Measurements from ENCODE around the gene ESAM.
A peak's percentile ranks its signal among the peaks of the same experiment; 100 is the strongest.
"Not testable (repeated sequence)": the region's sequence is repeated elsewhere in the genome, so short reads cannot be mapped to it uniquely, and the experiment has no call there.

Gene ESAM

DNA sequence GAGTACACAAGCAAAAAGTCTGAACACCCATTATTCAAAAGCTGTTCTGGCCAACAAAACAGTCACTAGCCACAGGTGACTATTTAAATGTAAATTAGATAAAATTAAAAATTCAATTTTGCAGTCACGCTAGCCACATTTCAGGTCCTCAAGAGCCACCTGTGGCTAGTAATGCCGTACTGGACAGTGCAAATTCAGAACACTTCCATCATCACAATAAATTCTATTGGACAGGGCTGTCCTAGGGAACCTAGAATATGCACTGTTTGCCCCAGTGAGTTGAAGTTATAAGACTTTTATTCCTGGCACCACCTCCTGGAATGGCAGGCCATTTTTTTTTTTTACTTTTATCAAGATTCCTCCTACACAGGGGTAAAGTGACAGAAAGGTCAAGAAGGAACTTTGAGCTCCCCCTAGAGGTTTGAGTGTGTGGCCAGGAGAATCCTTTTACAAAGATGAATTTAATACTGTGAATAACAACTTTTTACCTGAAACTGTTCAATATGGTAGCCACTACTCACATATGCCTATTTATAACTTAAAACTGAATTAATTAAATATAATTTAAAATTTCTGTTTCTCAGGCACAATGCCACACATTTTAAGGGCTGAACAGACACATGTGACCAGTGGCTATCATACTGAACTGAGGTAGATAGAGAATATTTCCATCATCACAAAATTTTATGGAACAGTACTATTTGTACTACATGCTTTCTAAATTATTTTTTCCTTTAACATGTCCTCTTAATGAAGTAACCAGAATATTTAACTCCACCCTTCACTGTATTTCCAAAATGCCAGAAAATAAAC, 31.6 kb upstream of the ESAM start:
- ATAC-seq (replicated peaks), result peak; percentile 73
- Mint-ChIP-seq H3K27me3 (no peaks in the 10 kb centered on the region), H3K4me3 (no peak overlapping the region), H3K36me3 (ENCODE audit: insufficient read depth) (peaks cover 5% of the 10 kb centered on the region), H3K9me3 (no peaks in the 10 kb centered on the region), H3K4me1 (ENCODE audit: low read depth in 2 of 2) (peaks cover 18 to 39% of the 10 kb centered on the region in 2 donors), H3K27ac (no peak overlapping the region)
- DNase-seq, result peak; percentile 10 to 25 (median 13)

DNA sequence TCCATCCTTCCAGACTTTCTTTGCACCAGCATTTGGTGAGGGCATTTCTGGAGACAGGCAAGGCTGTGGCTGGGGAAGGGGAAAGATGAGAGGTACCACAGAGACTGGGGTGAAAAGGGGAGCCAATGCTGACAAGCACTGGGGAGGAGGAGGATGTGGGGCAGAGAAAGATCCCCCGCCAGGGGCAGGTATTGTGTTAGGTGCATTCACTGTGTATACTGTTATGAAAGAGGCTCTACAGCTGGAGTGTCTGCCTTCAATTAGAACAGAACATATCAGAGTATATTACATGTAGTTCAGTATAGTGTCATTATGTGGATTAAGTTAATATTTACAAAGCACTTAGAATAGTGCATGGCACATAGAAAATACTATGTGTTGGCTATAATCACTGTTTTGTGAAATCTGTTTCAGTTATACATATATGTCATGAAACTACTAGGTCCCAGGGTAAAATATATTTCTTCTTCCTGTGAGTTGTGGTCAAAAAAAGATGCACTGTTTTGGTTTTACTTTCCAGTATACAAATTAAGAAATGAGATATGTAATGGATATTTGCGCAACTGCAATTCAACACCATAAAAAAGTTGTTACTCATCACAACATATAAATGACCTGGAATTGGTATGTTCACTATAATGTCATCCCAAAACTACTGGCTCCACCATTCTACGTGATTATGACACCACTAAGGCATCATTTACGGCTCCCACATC, 29.7 kb upstream of the ESAM start:
- H3K27ac Mint-ChIP-seq, result no peak overlapping the region
- ATAC-seq (replicated peaks) (no peak), DNase-seq (no peak)
- H3K9me3 Mint-ChIP-seq, result no peaks in the 10 kb centered on the region
- H3K27me3 Mint-ChIP-seq, result no peaks in the 10 kb centered on the region
- no peak overlapping the region for H3K4me3 Mint-ChIP-seq
- peaks cover 15 to 31% of the 10 kb centered on the region in 2 donors for H3K4me1 Mint-ChIP-seq (ENCODE audit: low read depth in 2 of 2)
- H3K36me3 Mint-ChIP-seq (ENCODE audit: insufficient read depth), result peaks cover 4% of the 10 kb centered on the region

DNA sequence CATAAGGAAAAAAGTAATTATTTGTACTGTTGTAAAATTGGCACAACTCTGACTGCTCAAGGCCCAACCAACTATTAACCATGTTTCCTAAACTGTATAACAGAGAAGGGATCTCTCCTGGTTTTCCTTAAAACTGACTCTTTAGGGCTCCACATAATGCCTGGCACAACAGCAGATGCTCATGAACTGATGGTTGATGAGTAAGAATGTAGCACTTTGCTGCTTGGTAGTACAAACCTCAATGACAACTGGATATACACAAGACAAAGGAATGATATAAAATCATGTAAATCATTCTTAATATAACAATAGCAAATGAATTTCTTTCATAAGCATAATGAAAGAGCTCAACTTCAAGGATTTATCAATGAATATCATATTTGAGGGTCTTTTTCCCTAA, 26.4 kb upstream of the ESAM start:
- no peak for DNase-seq
- no peaks in the 10 kb centered on the region for H3K27me3 Mint-ChIP-seq
- no peak for ATAC-seq (replicated peaks)
- no peak overlapping the region for H3K27ac Mint-ChIP-seq
- H3K4me3 Mint-ChIP-seq, result no peak overlapping the region
- peaks cover 4% of the 10 kb centered on the region for H3K36me3 Mint-ChIP-seq (ENCODE audit: insufficient read depth)
- no peaks in the 10 kb centered on the region for H3K9me3 Mint-ChIP-seq
- H3K4me1 Mint-ChIP-seq (ENCODE audit: low read depth in 2 of 2), result peaks cover 19 to 32% of the 10 kb centered on the region in 2 donors

DNA sequence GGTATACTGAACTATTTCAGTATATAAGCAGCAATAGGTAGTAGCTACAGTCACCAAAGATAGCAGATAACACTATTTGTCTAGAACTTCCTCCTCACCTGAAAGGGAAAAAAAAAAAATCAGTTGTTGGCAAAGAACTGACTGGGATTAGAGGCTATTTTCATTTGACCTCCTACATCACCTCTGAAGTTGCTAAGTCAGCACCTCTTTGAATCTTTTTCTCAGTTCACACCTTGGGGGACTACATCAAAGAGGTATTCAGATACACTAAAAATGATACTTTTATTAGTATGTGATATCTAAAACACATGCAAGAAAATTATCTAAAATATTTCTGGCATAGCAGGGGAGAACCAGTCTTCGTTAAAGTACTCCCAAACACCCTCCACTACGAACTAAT, 22.0 kb upstream of the ESAM start:
- Mint-ChIP-seq H3K4me3 (no peak overlapping the region), H3K9me3 (no peaks in the 10 kb centered on the region), H3K27ac (no peak overlapping the region), H3K36me3 (ENCODE audit: insufficient read depth) (no peaks in the 10 kb centered on the region), H3K27me3 (no peaks in the 10 kb centered on the region), H3K4me1 (ENCODE audit: low read depth in 2 of 2) (peaks cover 4% of the 10 kb centered on the region in 2 donors)
- DNase-seq, result no peak
- ATAC-seq (replicated peaks), result no peak

DNA sequence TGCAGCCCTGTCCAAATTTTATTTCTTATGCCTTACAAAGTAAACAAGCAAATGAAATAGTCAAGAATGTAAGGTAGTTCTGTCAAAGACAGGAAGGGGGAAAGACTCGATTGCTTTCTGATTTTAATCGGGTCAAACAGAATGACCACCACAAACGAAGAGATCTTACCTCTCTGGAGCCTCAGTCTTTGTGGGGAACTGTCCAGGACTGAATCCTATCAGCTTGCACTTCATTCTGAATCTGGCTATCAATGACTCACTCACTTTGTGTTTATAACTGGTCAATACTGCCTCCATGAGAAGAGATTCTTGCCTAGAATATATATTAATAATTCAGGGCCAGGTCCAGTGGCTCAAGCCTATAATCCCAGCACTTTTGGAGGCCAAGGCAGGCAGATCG, 20.9 kb upstream of the ESAM start:
- H3K36me3 Mint-ChIP-seq (ENCODE audit: insufficient read depth), result no peaks in the 10 kb centered on the region
- no peak overlapping the region for H3K27ac Mint-ChIP-seq
- peaks cover 4% of the 10 kb centered on the region in 2 donors for H3K4me1 Mint-ChIP-seq (ENCODE audit: low read depth in 2 of 2)

DNA sequence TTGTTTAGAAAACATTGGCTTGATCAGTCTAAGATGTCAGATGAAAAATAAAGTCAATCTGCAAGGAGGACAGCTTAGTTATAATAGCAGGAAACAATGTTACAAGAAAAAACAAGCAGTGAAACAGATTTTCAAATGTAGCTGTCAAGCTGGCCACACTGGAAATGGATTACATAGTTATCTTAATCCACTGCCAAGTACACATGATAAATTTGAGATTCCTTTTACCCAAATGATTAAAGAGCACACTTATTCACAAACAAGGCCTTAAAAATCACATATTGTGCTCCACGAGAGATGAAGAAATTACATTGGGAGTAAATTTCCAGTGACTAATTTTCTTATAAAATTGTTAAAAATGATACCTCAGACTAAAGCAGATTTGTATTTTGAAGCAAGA, 17.5 kb upstream of the ESAM start:
- Mint-ChIP-seq H3K4me3 (no peak overlapping the region), H3K9me3 (no peaks in the 10 kb centered on the region), H3K27ac (no peak overlapping the region), H3K4me1 (ENCODE audit: low read depth in 2 of 2) (peaks cover 10 to 28% of the 10 kb centered on the region in 2 donors), H3K27me3 (no peaks in the 10 kb centered on the region), H3K36me3 (ENCODE audit: insufficient read depth) (no peaks in the 10 kb centered on the region)
- no peak for ATAC-seq (replicated peaks)
- DNase-seq, result no peak

More for the DNA sequence above, 20.9 kb upstream of the ESAM start:
- H3K4me3 Mint-ChIP-seq, result no peak overlapping the region
- no peaks in the 10 kb centered on the region for H3K27me3 Mint-ChIP-seq
- H3K9me3 Mint-ChIP-seq, result no peaks in the 10 kb centered on the region
- no peak for ATAC-seq (replicated peaks)
- no peak for DNase-seq

DNA sequence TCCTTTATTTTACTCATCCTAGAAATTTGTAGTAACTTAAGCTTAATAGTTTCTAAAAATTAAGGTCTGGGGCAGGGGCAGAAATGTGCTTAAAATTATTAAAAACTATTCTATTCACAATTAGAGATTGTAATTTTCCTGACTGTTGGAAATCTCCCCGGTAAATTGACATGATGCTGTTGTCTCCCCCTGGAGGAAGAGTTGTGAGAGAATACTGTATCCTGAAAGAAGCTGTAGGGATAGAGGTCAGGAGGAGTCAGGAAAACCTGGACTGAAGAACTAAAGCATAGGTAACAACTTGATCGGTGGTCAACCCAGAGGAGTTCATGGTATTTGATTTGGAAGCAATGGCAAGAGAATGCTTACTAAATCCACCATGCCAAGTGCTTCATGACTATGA, 16.2 kb upstream of the ESAM start:
- Mint-ChIP-seq H3K27ac (no peak overlapping the region), H3K4me1 (ENCODE audit: low read depth in 2 of 2) (peaks cover 7 to 25% of the 10 kb centered on the region in 2 donors), H3K4me3 (no peak overlapping the region), H3K36me3 (ENCODE audit: insufficient read depth) (no peaks in the 10 kb centered on the region), H3K27me3 (no peaks in the 10 kb centered on the region), H3K9me3 (no peaks in the 10 kb centered on the region)
- ATAC-seq (replicated peaks) (no peak), DNase-seq (no peak)

DNA sequence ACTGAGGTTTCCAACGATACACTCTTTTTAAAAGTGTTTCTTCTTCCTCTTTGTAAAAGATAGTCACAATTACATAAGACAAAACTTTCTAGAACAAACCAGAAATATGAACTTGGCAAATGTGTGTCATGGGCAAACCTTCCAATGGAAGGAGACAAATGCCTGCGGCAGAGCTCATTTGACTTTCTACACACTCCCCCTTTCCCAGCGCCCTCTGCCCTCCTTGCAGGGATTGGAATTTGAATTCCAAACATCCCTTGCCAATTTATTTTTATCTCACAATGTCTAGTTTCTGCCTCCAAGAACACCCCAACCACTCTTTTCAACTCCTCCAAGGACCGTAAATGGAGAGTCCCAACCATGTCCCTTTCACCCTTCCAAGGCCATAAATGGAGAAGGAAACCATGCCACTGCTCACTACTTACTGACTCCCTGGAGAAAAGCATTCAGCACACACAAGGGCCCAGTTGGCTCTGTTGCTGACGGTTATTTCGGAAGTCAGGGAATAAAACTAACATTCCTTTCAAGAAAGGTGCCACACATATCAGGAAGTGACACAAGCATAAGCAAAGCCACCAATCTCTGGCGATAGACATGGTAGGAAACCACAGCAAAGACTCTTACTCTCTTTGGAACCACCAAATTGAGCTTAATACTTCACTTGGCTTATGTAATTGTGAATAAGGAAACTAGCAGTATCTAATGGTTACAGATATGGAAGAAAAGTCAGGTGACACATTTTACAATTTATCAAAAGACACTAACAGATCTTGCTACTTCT, 15.0 kb upstream of the ESAM start:
- peak overlapping the region; percentile 42 to 57 for H3K27ac Mint-ChIP-seq
- no peaks in the 10 kb centered on the region for H3K27me3 Mint-ChIP-seq
- no peak for DNase-seq
- H3K36me3 Mint-ChIP-seq (ENCODE audit: insufficient read depth), result peaks cover 5% of the 10 kb centered on the region
- no peaks in the 10 kb centered on the region for H3K9me3 Mint-ChIP-seq
- no peak overlapping the region for H3K4me3 Mint-ChIP-seq
- H3K4me1 Mint-ChIP-seq (ENCODE audit: low read depth in 2 of 2), result peaks cover 7 to 25% of the 10 kb centered on the region in 2 donors
- peak; percentile 26 for ATAC-seq (replicated peaks)

DNA sequence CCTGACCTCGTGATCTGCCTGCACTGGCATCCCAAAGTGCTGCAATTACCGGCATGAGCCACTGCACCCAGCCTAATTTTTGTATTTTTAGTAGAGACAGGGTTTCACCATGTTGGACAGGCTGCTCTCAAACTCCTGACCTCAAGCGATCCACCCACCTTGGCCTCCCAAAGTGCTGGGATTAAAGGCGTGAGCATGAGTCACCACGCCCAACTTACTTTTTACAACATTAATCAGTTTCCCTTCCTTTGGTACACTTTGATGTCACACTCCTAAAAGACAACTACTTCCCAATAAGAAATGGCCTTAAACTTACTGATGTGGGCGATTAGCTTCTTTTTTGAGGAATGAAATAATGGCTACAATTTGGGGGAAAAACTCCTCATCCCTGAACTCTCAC, 8.9 kb upstream of the ESAM start:
- not testable (repeated sequence) for H3K9me3 Mint-ChIP-seq; DNase-seq; ATAC-seq (replicated peaks); H3K27ac Mint-ChIP-seq; H3K27me3 Mint-ChIP-seq; H3K4me3 Mint-ChIP-seq; H3K4me1 Mint-ChIP-seq (ENCODE audit: low read depth in 2 of 2)
- peaks cover 27% of the 10 kb centered on the region for H3K36me3 Mint-ChIP-seq (ENCODE audit: insufficient read depth)

DNA sequence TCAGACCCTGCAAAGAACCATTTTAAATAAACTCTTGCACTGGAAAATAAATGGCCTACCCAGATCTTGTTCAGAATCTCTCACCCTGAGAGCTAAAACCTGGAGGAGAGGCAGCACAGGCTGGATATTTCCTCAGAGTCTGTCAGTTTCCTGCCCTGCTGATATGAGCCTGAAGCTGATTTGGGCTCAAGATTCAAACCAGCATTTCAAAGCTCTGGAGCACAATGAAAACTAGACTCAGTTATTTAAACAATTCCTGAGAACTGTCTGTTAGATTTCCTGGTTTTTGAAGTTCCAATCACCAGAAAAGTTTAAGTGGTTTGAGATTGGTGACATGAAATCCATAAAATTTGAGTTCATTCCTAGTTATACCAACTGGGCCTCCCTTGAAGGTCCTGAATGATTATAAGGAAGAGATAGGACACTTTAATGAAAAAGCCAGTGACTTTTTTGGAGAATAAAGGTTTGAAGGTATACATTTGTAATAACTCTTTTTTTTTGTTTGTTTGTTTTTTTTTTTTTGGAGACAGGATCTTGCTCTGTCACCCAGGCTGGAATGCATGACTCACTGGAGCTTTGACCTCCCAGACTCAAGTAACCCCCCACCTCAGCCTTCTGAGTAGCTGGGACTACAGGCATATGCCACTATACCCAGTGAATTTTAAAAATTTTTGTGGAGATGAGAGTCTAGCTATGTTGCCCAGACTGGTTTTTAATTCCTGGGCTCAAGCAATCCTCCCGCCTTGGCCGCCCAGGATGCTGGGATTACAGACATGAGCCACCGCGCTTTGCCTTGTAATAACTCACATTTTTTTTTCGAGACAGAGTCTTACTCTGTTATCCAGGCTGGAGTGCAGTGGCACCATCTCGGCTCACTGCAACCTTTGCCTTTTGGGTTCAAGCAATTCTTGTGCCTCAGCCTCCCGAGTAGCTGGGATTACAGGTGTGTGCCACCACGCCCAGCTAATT, 8.0 kb upstream of the ESAM start:
- ATAC-seq (replicated peaks), result no peak

DNA sequence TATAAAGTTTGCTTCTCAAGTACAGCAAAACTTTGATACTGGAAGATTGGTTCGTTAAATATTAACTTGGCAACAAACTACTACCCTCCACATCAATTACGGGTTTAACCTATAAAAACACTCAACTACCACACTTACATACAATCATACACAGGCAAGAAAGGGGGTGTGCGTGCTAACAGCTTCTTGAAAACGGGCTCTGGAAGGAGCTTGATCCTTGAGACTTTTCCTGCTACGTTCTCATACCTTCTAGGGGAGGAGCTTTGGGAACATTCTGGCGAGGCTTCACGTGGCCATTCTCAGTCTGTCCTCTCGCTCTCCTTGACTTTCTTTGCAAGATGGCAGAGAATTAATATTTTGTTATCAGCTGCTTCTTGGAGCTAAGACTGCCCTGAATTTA, 6.8 kb upstream of the ESAM start:
- H3K27ac Mint-ChIP-seq, result no peak overlapping the region
- ATAC-seq (replicated peaks) (no peak), DNase-seq (no peak)
- no peak overlapping the region for H3K4me3 Mint-ChIP-seq
- H3K36me3 Mint-ChIP-seq (ENCODE audit: insufficient read depth), result peaks cover 30% of the 10 kb centered on the region
- H3K27me3 Mint-ChIP-seq, result no peaks in the 10 kb centered on the region
- H3K9me3 Mint-ChIP-seq, result no peaks in the 10 kb centered on the region
- H3K4me1 Mint-ChIP-seq (ENCODE audit: low read depth in 2 of 2), result no peaks in the 10 kb centered on the region

More for the DNA sequence above, 8.0 kb upstream of the ESAM start:
- no peak for DNase-seq
- peaks cover 0 to 4% of the 10 kb centered on the region in 2 donors for H3K4me1 Mint-ChIP-seq (ENCODE audit: low read depth in 2 of 2)
- no peaks in the 10 kb centered on the region for H3K27me3 Mint-ChIP-seq
- H3K36me3 Mint-ChIP-seq (ENCODE audit: insufficient read depth), result peaks cover 30% of the 10 kb centered on the region
- H3K27ac Mint-ChIP-seq, result no peak overlapping the region
- H3K4me3 Mint-ChIP-seq, result no peak overlapping the region
- H3K9me3 Mint-ChIP-seq, result no peaks in the 10 kb centered on the region

DNA sequence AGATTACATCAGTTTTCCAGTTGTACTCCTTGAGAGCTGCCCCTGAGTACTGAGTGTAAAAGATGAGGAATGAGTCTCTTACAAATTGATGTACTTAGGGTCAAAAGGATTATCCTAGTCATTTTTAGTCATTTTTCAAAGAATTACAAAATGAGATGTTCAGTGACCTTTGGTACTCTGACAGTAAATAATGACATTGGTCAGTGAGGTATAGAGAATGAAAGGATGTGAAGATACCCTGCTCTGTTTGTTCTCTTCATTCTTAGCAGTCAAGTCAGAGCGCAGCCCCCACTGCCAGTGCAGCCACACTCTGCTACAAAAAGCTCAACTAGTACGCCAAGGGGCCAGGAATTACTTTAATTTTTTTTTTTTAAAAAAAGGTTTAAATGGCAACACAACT, 4.1 kb upstream of the ESAM start:
- Mint-ChIP-seq H3K9me3 (no peaks in the 10 kb centered on the region), H3K27ac (no peak overlapping the region), H3K27me3 (peaks cover 0 to 13% of the 10 kb centered on the region in 2 donors), H3K36me3 (ENCODE audit: insufficient read depth) (peaks cover 25% of the 10 kb centered on the region), H3K4me1 (ENCODE audit: low read depth in 2 of 2) (peaks cover 4% of the 10 kb centered on the region in 2 donors), H3K4me3 (no peak overlapping the region)
- DNase-seq (no peak), ATAC-seq (replicated peaks) (no peak)

Data from effector memory CD8-positive, alpha-beta T cell (primary cell).